Adrenal gland (tissue), 12 donors: Measurements from ENCODE around the gene CPED1. TPM values are rescaled to one million over a fixed set of nuclear protein-coding genes. Genes with fewer than 3 reads are reported as not detected.

Source experiments
- DNase-seq, 7 donors: peaks; one replicate each; pipeline ENCODE4 v3.0.0-alpha.2; 2019 to 2020
- H3K27ac ChIP-seq, 5 donors: fragments of 200-600 bp; sonication (generic) in 4 of 5; 1 replicate in 3 of 5; 2 replicates in 2 of 5; pipeline versions ENCODE4 v1.5.1 to v1.8.0; 2016 to 2020; ENCODE audit warnings: mild to moderate bottlenecking in 1 of 5
- H3K27me3 ChIP-seq: fragments of 200-600 bp; 2 replicates; pipeline ENCODE4 v1.8.0; 2021
- H3K36me3 ChIP-seq, 2 donors: fragments of 200-600 bp; replicated peaks in 1 of 2; 1 replicate in 1 of 2; 2 replicates in 1 of 2; pipeline versions ENCODE4 v1.5.1 to v1.8.0; 2018 to 2022
- H3K4me1 ChIP-seq, 2 donors: fragments of 200-600 bp; replicated peaks in 1 of 2; 1 replicate in 1 of 2; 2 replicates in 1 of 2; pipeline versions ENCODE4 v1.5.1 to v1.8.0; 2018 to 2021
- H3K4me3 ChIP-seq, 4 donors: fragments of 200-600 bp; sonication (generic) in 3 of 4; one replicate each; pipeline ENCODE4 v1.5.1; 2016 to 2018
- H3K9me3 ChIP-seq, 3 donors: fragments of 200-600 bp; sonication (generic) in 1 of 3; replicated peaks in 1 of 3; 1 replicate in 2 of 3; 2 replicates in 1 of 3; pipeline versions ENCODE4 v1.5.1 to v1.8.0; 2016 to 2021
- POLR2A ChIP-seq, 2 donors: fragments of 450-650 bp; IDR thresholded peaks; one replicate each; pipeline ENCODE4 v1.6.1; 2017; ENCODE audit warnings: antibody characterized with exemption in 2 of 2, mild to moderate bottlenecking in 2 of 2, moderate library complexity in 1 of 2
- WGBS, 4 donors: extraction: QIAGEN DNeasy Blood & Tissue Kit in 2 of 4; methylation state at CpG; one replicate each; pipeline versions ENCODE4 v1.1.5 to v1.1.7; 2013 to 2017; 5-methylcytosine and 5-hydroxymethylcytosine counted together
- intact Hi-C, 2 donors: fragments of 100-400 bp; cut with DNase I; formaldehyde crosslinking; loops; one replicate each; pipeline versions ENCODE4 v1.14.1 to v1.15.0; 2022 to 2023
- polyA plus RNA-seq, 3 donors: library from polyadenylated mRNA; stranded (reverse); fragments of 200-250 nt in 2 of 3; fragments of 350-450 nt in 1 of 3; fragmentation: Illumina TruSeq in 1 of 3; extraction: RNeasy Lipid Tissue Mini Kit (QIAGEN cat#74804) in 1 of 3; gene quantifications; one replicate each; pipeline ENCODE4 v1.2.3, GENCODE V29; 2013 to 2014
- total RNA-seq, 9 donors: library from RNA; depleted of rRNA in 4 of 9; stranded (reverse); fragments of >200 nt in 4 of 9; fragments of 120-200 nt in 1 of 9; fragmentation: NEBNext Ultra II Directional in 1 of 9; extraction: Animal tissue kit (Norgen Biotek cat#: 25700) in 1 of 9; gene quantifications; one replicate each; pipeline versions ENCODE4 v1.1.0 to v1.2.4, GENCODE V29; 2013 to 2023
- TF ChIP-seq, protein P1 (sequence below), 6 experiments: fragments of 450-650 bp in 4 of 6; fragments of 200-600 bp in 2 of 6; sonication (generic) in 1 of 6; IDR thresholded peaks; 1 replicate in 5 of 6; 2 replicates in 1 of 6; pipeline versions ENCODE4 v1.5.1 to v1.8.0; 2016 to 2021; ENCODE audit warnings: antibody characterized with exemption in 6 of 6, mild to moderate bottlenecking in 2 of 6, moderate library complexity in 1 of 6
- donor health status: healthy with polysubstance abuse.
- donor health status: Bipolar disorder and iron deficiency.
- donor health status: DM: yes; HTN: yes; CAD: no.
- donor health status: DM: no; HTN: no; CAD: no.
- donor health status: DM: no; HTN: no; CAD: no.
- donor health status: DM: yes; HTN: yes; CAD: no.

Gene CPED1
- total and polyA plus RNA-seq, 12 donors, result 5.2 to 72.2 (median 40.7) TPM

DNA sequence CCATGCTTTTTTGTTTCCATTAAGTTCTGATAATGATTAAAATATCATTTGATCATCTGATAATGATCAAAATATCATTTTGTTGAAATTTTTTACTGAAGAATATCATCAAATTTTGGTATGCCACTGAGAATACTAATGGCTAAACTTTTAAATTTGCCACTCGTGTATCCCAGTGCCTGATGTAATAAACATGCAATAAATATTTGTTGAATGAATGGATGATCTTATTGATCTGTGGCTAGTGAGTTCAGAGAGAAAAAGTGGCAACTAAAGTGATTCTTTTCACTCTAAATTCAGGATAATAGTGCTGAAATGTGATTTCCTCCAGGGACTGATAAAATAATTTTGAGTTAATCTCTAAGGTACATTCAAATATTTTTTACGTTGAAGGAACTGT, 181.0 kb downstream of the CPED1 start:
- Histone ChIP-seq H3K4me1 (no peaks in the 10 kb centered on the region), H3K27ac (no peak overlapping the region), H3K4me3 (no peak overlapping the region), H3K9me3 (no peaks in the 10 kb centered on the region), H3K36me3 (no peaks in the 10 kb centered on the region), H3K27me3 (no peaks in the 10 kb centered on the region)
- TF ChIP-seq, protein P1, sequence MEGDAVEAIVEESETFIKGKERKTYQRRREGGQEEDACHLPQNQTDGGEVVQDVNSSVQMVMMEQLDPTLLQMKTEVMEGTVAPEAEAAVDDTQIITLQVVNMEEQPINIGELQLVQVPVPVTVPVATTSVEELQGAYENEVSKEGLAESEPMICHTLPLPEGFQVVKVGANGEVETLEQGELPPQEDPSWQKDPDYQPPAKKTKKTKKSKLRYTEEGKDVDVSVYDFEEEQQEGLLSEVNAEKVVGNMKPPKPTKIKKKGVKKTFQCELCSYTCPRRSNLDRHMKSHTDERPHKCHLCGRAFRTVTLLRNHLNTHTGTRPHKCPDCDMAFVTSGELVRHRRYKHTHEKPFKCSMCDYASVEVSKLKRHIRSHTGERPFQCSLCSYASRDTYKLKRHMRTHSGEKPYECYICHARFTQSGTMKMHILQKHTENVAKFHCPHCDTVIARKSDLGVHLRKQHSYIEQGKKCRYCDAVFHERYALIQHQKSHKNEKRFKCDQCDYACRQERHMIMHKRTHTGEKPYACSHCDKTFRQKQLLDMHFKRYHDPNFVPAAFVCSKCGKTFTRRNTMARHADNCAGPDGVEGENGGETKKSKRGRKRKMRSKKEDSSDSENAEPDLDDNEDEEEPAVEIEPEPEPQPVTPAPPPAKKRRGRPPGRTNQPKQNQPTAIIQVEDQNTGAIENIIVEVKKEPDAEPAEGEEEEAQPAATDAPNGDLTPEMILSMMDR (IDR thresholded peaks at IDR 0.05), result no peak
- no peak for TF ChIP-seq POLR2A (IDR thresholded peaks at IDR 0.05)
- 78 to 89% (median 84%) methylated on average over 2 of the region's 2 CpGs for WGBS, 4 donors
- DNase-seq, result no peak
- intact Hi-C loops, result no loop called here

DNA sequence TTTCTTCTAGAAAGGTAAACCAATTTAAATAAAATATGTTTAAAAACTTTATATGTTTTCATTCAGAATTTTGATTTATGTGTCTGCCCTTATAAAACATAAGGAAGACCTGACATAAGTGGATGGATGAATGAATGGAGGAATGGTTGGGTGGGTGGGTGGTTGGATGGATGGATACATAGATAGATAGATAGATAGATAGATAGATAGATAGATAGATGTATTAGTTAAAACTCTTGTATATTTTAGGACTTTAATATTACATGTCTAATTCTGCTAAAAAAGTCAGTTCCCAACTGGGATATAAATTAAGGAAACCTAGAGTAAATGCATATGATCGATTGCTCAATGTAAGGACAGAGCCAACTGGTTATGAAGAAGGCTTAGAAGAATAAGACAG, 184.0 kb downstream of the CPED1 start:
- Histone ChIP-seq H3K9me3 (no peaks in the 10 kb centered on the region), H3K4me3 (no peak overlapping the region), H3K27ac (no peak overlapping the region), H3K27me3 (no peaks in the 10 kb centered on the region), H3K36me3 (no peaks in the 10 kb centered on the region), H3K4me1 (no peaks in the 10 kb centered on the region)
- no peak for DNase-seq
- no peak for TF ChIP-seq POLR2A (IDR thresholded peaks at IDR 0.05)
- TF ChIP-seq, protein P1 (IDR thresholded peaks at IDR 0.05), result no peak
- WGBS, 4 donors, result 83 to 89% (median 85%) methylated on average over 1 of the region's 1 CpG
- intact Hi-C loops, result no loop called here

DNA sequence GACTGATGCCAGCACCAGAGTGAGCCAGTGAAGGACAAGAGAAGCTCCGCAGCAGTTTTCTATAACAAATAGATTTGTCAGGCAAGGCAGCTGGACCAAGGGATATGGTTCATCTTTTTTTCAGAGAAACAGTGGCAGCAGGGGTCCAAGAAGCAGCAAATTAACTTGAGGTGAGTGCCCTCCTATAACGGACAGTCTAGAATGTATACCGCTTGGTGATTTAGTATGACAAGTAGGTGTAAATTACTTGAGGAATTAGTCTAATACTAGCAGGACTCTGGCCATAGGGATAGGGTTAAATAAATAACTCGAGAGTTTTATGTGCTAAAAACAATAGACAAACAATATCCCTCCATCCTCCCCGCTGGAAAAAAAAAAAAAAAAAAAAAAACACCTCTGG, 187.3 kb downstream of the CPED1 start:
- Histone ChIP-seq H3K9me3 (no peaks in the 10 kb centered on the region), H3K4me1 (peaks cover 0 to 6% of the 10 kb centered on the region in 2 donors), H3K27ac (no peak overlapping the region), H3K27me3 (no peaks in the 10 kb centered on the region), H3K4me3 (no peak overlapping the region), H3K36me3 (no peaks in the 10 kb centered on the region)
- intact Hi-C loops, result no loop called here
- no peak for DNase-seq
- WGBS, 4 donors, result 73 to 75% (median 75%) methylated on average over 5 of the region's 5 CpGs
- no peak for TF ChIP-seq POLR2A (IDR thresholded peaks at IDR 0.05)
- TF ChIP-seq, protein P1 (IDR thresholded peaks at IDR 0.05), result no peak

DNA sequence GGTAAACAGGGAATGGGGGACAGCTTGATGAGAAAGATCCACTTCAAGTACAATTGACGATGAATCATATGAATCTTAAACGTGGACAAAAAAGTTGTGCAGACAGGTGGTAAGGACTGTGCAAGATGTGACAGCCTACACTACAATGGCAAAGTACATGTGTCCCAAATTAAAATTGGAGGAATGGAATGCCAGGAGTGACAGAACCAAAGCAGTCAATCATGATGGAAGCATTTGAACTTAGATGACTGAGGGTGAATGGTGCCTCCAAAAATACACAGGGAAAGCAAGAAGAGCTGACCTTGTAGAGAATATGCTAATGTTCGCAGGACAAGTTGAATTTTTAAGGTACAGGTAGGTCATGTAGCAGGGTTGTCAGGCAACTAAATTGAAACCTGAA, 189.9 kb downstream of the CPED1 start:
- Histone ChIP-seq H3K27ac (no peak overlapping the region), H3K4me1 (peaks cover 0 to 16% of the 10 kb centered on the region in 2 donors), H3K9me3 (no peaks in the 10 kb centered on the region), H3K36me3 (no peaks in the 10 kb centered on the region), H3K4me3 (no peak overlapping the region), H3K27me3 (no peaks in the 10 kb centered on the region)
- WGBS, 4 donors, result 78 to 92% (median 88%) methylated on average over 3 of the region's 3 CpGs
- no peak for TF ChIP-seq POLR2A (IDR thresholded peaks at IDR 0.05)
- TF ChIP-seq, protein P1 (IDR thresholded peaks at IDR 0.05), result no peak
- DNase-seq, result no peak
- intact Hi-C loops, result no loop called here
